GM23338 (cell line): ENCODE data around the gene TRAPPC2. TPM values are rescaled to one million over a fixed set of nuclear protein-coding genes. Genes with fewer than 3 reads are reported as not detected.

Experiments
- ATAC-seq: fragments of 200-7000 bp; cut with Tn5 transposase; 3 replicates; pipeline ENCODE4 v1.9.1; 2020
- DNase-seq: peaks from one replicate; pipeline ENCODE4 v3.0.0-alpha.2; 2015; ENCODE audit warnings: low spot score
- H2AFZ ChIP-seq: fragments of 200-600 bp; sonication (generic); 2 replicates; pipeline ENCODE4 v1.8.0; 2016; ENCODE audit warnings: antibody characterized with exemption, mild to moderate bottlenecking, moderate library complexity
- H3F3A ChIP-seq: fragments of 200-600 bp; sonication (generic); replicated peaks from 2 replicates; pipeline ENCODE4 v1.8.0; 2017; ENCODE audit warnings: antibody characterized with exemption, mixed run types, low read depth
- H3K27ac ChIP-seq: fragments of 200-600 bp; sonication (generic); 2 replicates; pipeline ENCODE4 v1.6.1; 2016; ENCODE audit warnings: low read depth
- H3K27me3 ChIP-seq: fragments of 200-600 bp; sonication (generic); 2 replicates; pipeline ENCODE4 v1.8.0; 2016; ENCODE audit warnings: mild to moderate bottlenecking, mixed run types, moderate library complexity; ENCODE audit not compliant: insufficient read depth
- H3K36me3 ChIP-seq: fragments of 200-600 bp; sonication (generic); 2 replicates; pipeline ENCODE4 v1.8.0; 2016; ENCODE audit warnings: mild to moderate bottlenecking; ENCODE audit not compliant: insufficient read depth
- H3K4me1 ChIP-seq: fragments of 200-600 bp; sonication (generic); 2 replicates; pipeline ENCODE4 v1.8.0; 2016; ENCODE audit warnings: mild to moderate bottlenecking, moderate library complexity; ENCODE audit not compliant: insufficient read depth
- H3K4me2 ChIP-seq: fragments of 200-600 bp; sonication (generic); 2 replicates; pipeline ENCODE4 v1.7.1; 2017; ENCODE audit warnings: mixed run types
- H3K4me3 ChIP-seq: fragments of 200-600 bp; sonication (generic); 2 replicates; pipeline ENCODE4 v1.6.1; 2016; ENCODE audit warnings: mixed run types
- H3K79me2 ChIP-seq: fragments of 200-600 bp; sonication (generic); replicated peaks from 2 replicates; pipeline ENCODE4 v1.8.0; 2017; ENCODE audit warnings: mild to moderate bottlenecking; ENCODE audit not compliant: insufficient read depth
- H3K9me2 ChIP-seq: fragments of 200-600 bp; sonication (generic); 2 replicates; pipeline ENCODE4 v1.8.0; 2017; ENCODE audit not compliant: insufficient read depth
- H4K20me1 ChIP-seq: fragments of 200-600 bp; sonication (generic); replicated peaks from 2 replicates; pipeline ENCODE4 v1.8.0; 2017; ENCODE audit warnings: mild to moderate bottlenecking; ENCODE audit not compliant: insufficient read depth
- H3K27ac Mint-ChIP-seq: 2 replicates; pipeline ENCODE4 v1.8.0; 2020; ENCODE audit warnings: inconsistent platforms, mild to moderate bottlenecking, moderate library complexity, mixed read lengths
- H3K27me3 Mint-ChIP-seq: 3 replicates; pipeline ENCODE4 v1.8.0; 2022; ENCODE audit warnings: low read depth, mild to moderate bottlenecking, moderate library complexity, mixed read lengths, inconsistent platforms; ENCODE audit not compliant: insufficient read depth, poor library complexity
- H3K36me3 Mint-ChIP-seq: 3 replicates; pipeline ENCODE4 v1.8.0; 2021; ENCODE audit warnings: low read depth, mild to moderate bottlenecking, inconsistent platforms, moderate library complexity, mixed read lengths
- H3K4me1 Mint-ChIP-seq: 3 replicates; pipeline ENCODE4 v1.8.0; 2020; ENCODE audit warnings: mild to moderate bottlenecking, inconsistent platforms, mixed read lengths
- H3K4me3 Mint-ChIP-seq: 3 replicates; pipeline ENCODE4 v1.8.0; 2021; ENCODE audit warnings: moderate library complexity, mild to moderate bottlenecking, inconsistent platforms, mixed read lengths
- H3K9me3 Mint-ChIP-seq: 3 replicates; pipeline ENCODE4 v1.8.0; 2020; ENCODE audit warnings: moderate library complexity, mild to moderate bottlenecking, inconsistent platforms, mixed read lengths
- CTCF ChIP-seq, 2 experiments: fragments of 200-600 bp in 1 of 2; sonication (generic) in 1 of 2; conservative IDR thresholded peaks; 2 replicates each; pipeline versions ENCODE4 v1.5.1 to v1.6.1; 2016 to 2017; ENCODE audit warnings: antibody characterized with exemption in 2 of 2, low read depth in 2 of 2, mild to moderate bottlenecking in 2 of 2, moderate library complexity in 1 of 2
- ETS1 ChIP-seq: IDR thresholded peaks from 2 replicates; pipeline ENCODE4 v1.6.1; 2016; ENCODE audit warnings: antibody characterized with exemption
- POLR2AphosphoS5 ChIP-seq: IDR thresholded peaks from 2 replicates; pipeline ENCODE4 v1.6.1; 2016; ENCODE audit warnings: antibody characterized with exemption, low read depth
- STAT1 ChIP-seq: IDR thresholded peaks from one replicate; pipeline ENCODE4 v1.6.1; 2016; ENCODE audit warnings: antibody characterized with exemption; ENCODE audit not compliant: unreplicated experiment
- ZNF114 ChIP-seq: fragments of 250-450 bp; sonication (Bioruptor Pico); IDR thresholded peaks from 2 replicates; pipeline ENCODE4 v1.5.0; 2020; ENCODE audit warnings: mild to moderate bottlenecking, moderate library complexity
- polyA plus RNA-seq: library from polyadenylated mRNA; unstranded; fragments of >200 nt; fragmentation: Nextera tagmentation; extraction: Ambion mirVana; gene quantifications from 2 replicates; pipeline ENCODE4 v1.2.1, GENCODE V29; 2016
- total RNA-seq: library from RNA; depleted of rRNA; stranded (reverse); fragments of >200 nt; shearing (Covaris generic); gene quantifications from 2 replicates; pipeline ENCODE4 v1.2.3, GENCODE V29; 2014
- TF ChIP-seq, protein P1 (sequence below): IDR thresholded peaks from one replicate; pipeline ENCODE4 v1.6.1; 2018; ENCODE audit warnings: antibody characterized with exemption; ENCODE audit not compliant: unreplicated experiment

TRAPPC2 gene
- total and polyA plus RNA-seq, 2 experiments from 2014 or later: 11.7 to 14.6 TPM

- Histone ChIP-seq H3K4me3 (no peak overlapping the region), H3K27ac (no peak overlapping the region), H2AFZ (no peak overlapping the region), H3K4me1 (no peaks in the 10 kb centered on the region), H3K9me2 (no peaks in the 10 kb centered on the region), H3K36me3 (no peaks in the 10 kb centered on the region), H3K27me3 (no peaks in the 10 kb centered on the region), H3K4me2 (no peak overlapping the region), H3F3A (no peaks in the 10 kb centered on the region), H4K20me1 (no peaks in the 10 kb centered on the region), H3K79me2 (peaks cover 17% of the 10 kb centered on the region)
- TF ChIP-seq ETS1 (no peak), CTCF (conservative IDR thresholded peaks at IDR 0.05; ENCODE audit: low read depth in 2 of 2) (no peak), STAT1 (no peak)
- TF ChIP-seq, protein P1, sequence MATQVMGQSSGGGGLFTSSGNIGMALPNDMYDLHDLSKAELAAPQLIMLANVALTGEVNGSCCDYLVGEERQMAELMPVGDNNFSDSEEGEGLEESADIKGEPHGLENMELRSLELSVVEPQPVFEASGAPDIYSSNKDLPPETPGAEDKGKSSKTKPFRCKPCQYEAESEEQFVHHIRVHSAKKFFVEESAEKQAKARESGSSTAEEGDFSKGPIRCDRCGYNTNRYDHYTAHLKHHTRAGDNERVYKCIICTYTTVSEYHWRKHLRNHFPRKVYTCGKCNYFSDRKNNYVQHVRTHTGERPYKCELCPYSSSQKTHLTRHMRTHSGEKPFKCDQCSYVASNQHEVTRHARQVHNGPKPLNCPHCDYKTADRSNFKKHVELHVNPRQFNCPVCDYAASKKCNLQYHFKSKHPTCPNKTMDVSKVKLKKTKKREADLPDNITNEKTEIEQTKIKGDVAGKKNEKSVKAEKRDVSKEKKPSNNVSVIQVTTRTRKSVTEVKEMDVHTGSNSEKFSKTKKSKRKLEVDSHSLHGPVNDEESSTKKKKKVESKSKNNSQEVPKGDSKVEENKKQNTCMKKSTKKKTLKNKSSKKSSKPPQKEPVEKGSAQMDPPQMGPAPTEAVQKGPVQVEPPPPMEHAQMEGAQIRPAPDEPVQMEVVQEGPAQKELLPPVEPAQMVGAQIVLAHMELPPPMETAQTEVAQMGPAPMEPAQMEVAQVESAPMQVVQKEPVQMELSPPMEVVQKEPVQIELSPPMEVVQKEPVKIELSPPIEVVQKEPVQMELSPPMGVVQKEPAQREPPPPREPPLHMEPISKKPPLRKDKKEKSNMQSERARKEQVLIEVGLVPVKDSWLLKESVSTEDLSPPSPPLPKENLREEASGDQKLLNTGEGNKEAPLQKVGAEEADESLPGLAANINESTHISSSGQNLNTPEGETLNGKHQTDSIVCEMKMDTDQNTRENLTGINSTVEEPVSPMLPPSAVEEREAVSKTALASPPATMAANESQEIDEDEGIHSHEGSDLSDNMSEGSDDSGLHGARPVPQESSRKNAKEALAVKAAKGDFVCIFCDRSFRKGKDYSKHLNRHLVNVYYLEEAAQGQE: no peak
- peaks cover 2% of the 10 kb centered on the region; the same call in 1 of the 3 replicates for H3K4me1 Mint-ChIP-seq
- no peak overlapping the region for H3K27ac Mint-ChIP-seq
- ATAC-seq: no peak
- H3K4me3 Mint-ChIP-seq: no peak overlapping the region
- H3K27me3 Mint-ChIP-seq: no peaks in the 10 kb centered on the region
- peaks cover 40% of the 10 kb centered on the region for H3K36me3 Mint-ChIP-seq
- DNase-seq: no peak
- no peaks in the 10 kb centered on the region for H3K9me3 Mint-ChIP-seq
These were observed 13.0 kb downstream of the TRAPPC2 start for GRCh38 chrX:13721371-13721770.

- ATAC-seq: no peak
- no peak for TF ChIP-seq ZNF114 (CRISPR knock-in tag)
- TF ChIP-seq POLR2AphosphoS5: no peak
- Mint-ChIP-seq H3K9me3 (no peaks in the 10 kb centered on the region), H3K27ac (no peak overlapping the region), H3K36me3 (peaks cover 41% of the 10 kb centered on the region), H3K4me3 (no peak overlapping the region), H3K27me3 (no peaks in the 10 kb centered on the region), H3K4me1 (no peaks in the 10 kb centered on the region)
- peaks cover 12% of the 10 kb centered on the region for H3K79me2 ChIP-seq
- H3K27me3 ChIP-seq: no peaks in the 10 kb centered on the region
- no peak overlapping the region for H3K4me2 ChIP-seq
- H3K36me3 ChIP-seq: no peaks in the 10 kb centered on the region
- no peaks in the 10 kb centered on the region for H4K20me1 ChIP-seq
- H3K4me1 ChIP-seq: no peaks in the 10 kb centered on the region
- no peaks in the 10 kb centered on the region for H3F3A ChIP-seq
- no peak overlapping the region for H3K4me3 ChIP-seq
- no peak overlapping the region for H3K27ac ChIP-seq
- no peak for DNase-seq
- H3K9me2 ChIP-seq: no peaks in the 10 kb centered on the region
- no peak overlapping the region for H2AFZ ChIP-seq
These were observed 15.1 kb downstream of the TRAPPC2 start for GRCh38 chrX:13719192-13719856.
